HCT116 (cell line): ENCODE measurements around the gene THSD7A. TPM values are rescaled to one million over a fixed set of nuclear protein-coding genes. Genes with fewer than 3 reads are reported as not detected.

Experiments used
- ATAC-seq: fragments of 200-7000 bp; cut with Tn5 transposase; 2 replicates; pipeline ENCODE4 v1.9.1; 2020; ENCODE audit warnings: mild to moderate bottlenecking, moderate library complexity
- BruUV-seq: library from RNA; stranded (reverse); fragments of 400-500 nt; replicated peaks from 2 replicates; lab custom pipeline; 2021; lab: Mats Ljungman, UMichigan
- CTCF ChIA-PET: fragments of 300-600 bp; sonication (Branson Sonifier 250); formaldehyde crosslinking; loops from one replicate; lab custom pipeline; 2021; ENCODE audit warnings: antibody characterized with exemption; lab: Charles Lee
- POLR2A ChIA-PET: fragments of 300-600, 350-600 bp; sonication (Branson Sonifier 250); formaldehyde crosslinking; loops from one replicate; lab custom pipeline; 2021; ENCODE audit warnings: antibody characterized with exemption; lab: Charles Lee
- RAD21 ChIA-PET, 2 experiments: fragments of 300-600 bp; sonication (Branson Sonifier 250); formaldehyde crosslinking; loops; one replicate each; lab custom pipeline; 2023; ENCODE audit warnings: low total read pairs in 2 of 2; ENCODE audit not compliant: uncharacterized antibody in 2 of 2, unreplicated experiment in 2 of 2, low non-redundant PET in 1 of 2; lab: Charles Lee
- DNase-seq: peaks from one replicate; pipeline ENCODE4 v3.0.0-alpha.2; 2010; ENCODE audit warnings: low read depth, low spot score
- H2AFZ ChIP-seq: fragments of 200-600 bp; shearing (Covaris generic), sonication (generic); 2 replicates; pipeline ENCODE4 v1.6.1; 2017; ENCODE audit warnings: low read depth, mixed run types, mixed read lengths, antibody characterized with exemption, low read length; ENCODE audit not compliant: poor library complexity, severe bottlenecking
- H3K27ac ChIP-seq: 2 replicates; pipeline ENCODE4 v1.5.1; 2012; ENCODE audit warnings: low read depth, low read length
- H3K27me3 ChIP-seq: fragments of 200-600 bp; sonication (generic); 2 replicates; pipeline ENCODE4 v1.6.1; 2016; ENCODE audit warnings: mixed run types, low read length, mixed read lengths; ENCODE audit not compliant: insufficient read depth
- H3K36me3 ChIP-seq, 2 experiments: fragments of 200-500 bp in 1 of 2; fragments of 200-600 bp in 1 of 2; sonication (Bioruptor generic) in 1 of 2; sonication (generic) in 1 of 2; 2 replicates each; pipeline versions ENCODE4 v1.5.1 to v1.6.1; 2014 to 2016; ENCODE audit warnings: low read length in 2 of 2, inconsistent platforms in 1 of 2, mixed read lengths in 1 of 2, mixed run types in 1 of 2; ENCODE audit not compliant: insufficient read depth in 2 of 2, control insufficient read depth in 1 of 2
- H3K4me1 ChIP-seq, 2 experiments: fragments of 200-600 bp in 1 of 2; sonication (generic) in 1 of 2; 2 replicates each; pipeline versions ENCODE4 v1.5.1 to v1.6.1; 2012 to 2017; ENCODE audit warnings: low read length in 2 of 2, inconsistent platforms in 1 of 2, mild to moderate bottlenecking in 1 of 2, mixed read lengths in 1 of 2, mixed run types in 1 of 2, moderate library complexity in 1 of 2; ENCODE audit not compliant: insufficient read depth in 2 of 2, control insufficient read depth in 1 of 2
- H3K4me2 ChIP-seq: fragments of 200-600 bp; sonication (generic); 2 replicates; pipeline ENCODE4 v1.6.1; 2017; ENCODE audit warnings: mixed run types, low read length, mixed read lengths
- H3K4me3 ChIP-seq, 2 experiments: fragments of 200-600 bp in 1 of 2; sonication (generic) in 1 of 2; replicated peaks in 1 of 2; 2 replicates each; pipeline ENCODE4 v1.5.1; 2011 to 2016; ENCODE audit warnings: low read length in 2 of 2, control low read depth in 1 of 2, low read depth in 1 of 2, mild to moderate bottlenecking in 1 of 2, mixed read lengths in 1 of 2, mixed run types in 1 of 2
- H3K79me2 ChIP-seq: fragments of 200-600 bp; sonication (generic); 2 replicates; pipeline ENCODE4 v1.6.1; 2017; ENCODE audit warnings: mild to moderate bottlenecking, mixed run types, low read length, moderate library complexity, mixed read lengths; ENCODE audit not compliant: insufficient read depth
- H3K9ac ChIP-seq: fragments of 200-600 bp; sonication (generic); 2 replicates; pipeline ENCODE4 v1.6.1; 2016; ENCODE audit warnings: low read length, mixed read lengths
- H3K9me2 ChIP-seq: fragments of 200-600 bp; sonication (generic), shearing (Covaris generic); 2 replicates; pipeline ENCODE4 v1.6.1; 2017; ENCODE audit warnings: mixed run types, mild to moderate bottlenecking, moderate library complexity; ENCODE audit not compliant: insufficient read depth
- H3K9me3 ChIP-seq, 2 experiments: fragments of 200-500 bp in 1 of 2; fragments of 200-600 bp in 1 of 2; sonication (Bioruptor generic) in 1 of 2; sonication (generic) in 1 of 2; 2 replicates each; pipeline ENCODE4 v1.6.1; 2014 to 2017; ENCODE audit warnings: low read length in 2 of 2, mixed read lengths in 2 of 2, inconsistent platforms in 1 of 2, low read depth in 1 of 2, mild to moderate bottlenecking in 1 of 2, mixed run types in 1 of 2, moderate library complexity in 1 of 2; ENCODE audit not compliant: control insufficient read depth in 1 of 2, insufficient read depth in 1 of 2
- H4K20me1 ChIP-seq: fragments of 200-600 bp; sonication (generic), shearing (Covaris generic); 2 replicates; pipeline ENCODE4 v1.6.1; 2017; ENCODE audit warnings: mixed run types, mild to moderate bottlenecking, moderate library complexity; ENCODE audit not compliant: insufficient read depth
- CBX3 ChIP-seq: IDR thresholded peaks from 2 replicates; pipeline ENCODE4 v1.6.1; 2012; ENCODE audit warnings: low read depth
- CEBPB ChIP-seq: IDR thresholded peaks from 2 replicates; pipeline ENCODE4 v1.6.1; 2012; ENCODE audit warnings: low read depth
- EGR1 ChIP-seq: IDR thresholded peaks from 2 replicates; pipeline ENCODE4 v1.6.1; 2012; ENCODE audit warnings: low read depth
- ELF1 ChIP-seq: IDR thresholded peaks from 2 replicates; pipeline ENCODE4 v1.6.1; 2012; ENCODE audit warnings: low read depth, borderline replicate concordance
- EZH2 ChIP-seq: fragments of 200-600 bp; sonication (generic); IDR thresholded peaks from 2 replicates; pipeline ENCODE4 v1.6.1; 2017; ENCODE audit warnings: antibody characterized with exemption, mixed run types
- EZH2phosphoT487 ChIP-seq: fragments of 200-600 bp; IDR thresholded peaks from 2 replicates; pipeline ENCODE4 v1.6.1; 2018; ENCODE audit warnings: antibody characterized with exemption, borderline replicate concordance
- FOSL1 ChIP-seq: IDR thresholded peaks from 2 replicates; pipeline ENCODE4 v1.6.1; 2012; ENCODE audit warnings: low read depth
- POLR2A ChIP-seq: IDR thresholded peaks from 2 replicates; pipeline ENCODE4 v1.7.0; 2011; ENCODE audit warnings: borderline replicate concordance; ENCODE audit not compliant: insufficient read depth, insufficient read length; ENCODE audit errors: extremely low read depth
- POLR2AphosphoS5 ChIP-seq: IDR thresholded peaks from 2 replicates; pipeline ENCODE4 v1.6.1; 2011; ENCODE audit warnings: mild to moderate bottlenecking, low read depth, low read length, moderate library complexity
- SIN3A ChIP-seq: IDR thresholded peaks from 2 replicates; pipeline ENCODE4 v1.6.1; 2012; ENCODE audit warnings: low read depth
- SP1 ChIP-seq: IDR thresholded peaks from 2 replicates; pipeline ENCODE4 v1.6.1; 2012; ENCODE audit warnings: low read depth
- SRF ChIP-seq: IDR thresholded peaks from 2 replicates; pipeline ENCODE4 v1.6.1; 2012; ENCODE audit warnings: low read depth
- TCF7L2 ChIP-seq: IDR thresholded peaks from 2 replicates; pipeline ENCODE4 v1.7.0; 2011; ENCODE audit warnings: borderline replicate concordance, inconsistent platforms; ENCODE audit not compliant: insufficient read depth, insufficient read length; ENCODE audit errors: extremely low read depth
- YY1 ChIP-seq: IDR thresholded peaks from 2 replicates; pipeline ENCODE4 v1.6.1; 2011; ENCODE audit warnings: low read length, low read depth, moderate library complexity, mild to moderate bottlenecking; ENCODE audit not compliant: insufficient replicate concordance; ENCODE audit errors: extremely low read depth
- ZFX ChIP-seq: fragments of 450-650 bp; IDR thresholded peaks from 2 replicates; pipeline ENCODE4 v1.6.1; 2017
- ZNF274 ChIP-seq: fragments of 200-500 bp; sonication (Bioruptor generic); IDR thresholded peaks from 2 replicates; pipeline ENCODE4 v1.6.1; 2014; ENCODE audit warnings: mild to moderate bottlenecking, low read depth, low read length, inconsistent platforms
- intact Hi-C: fragments of 100-400 bp; cut with micrococcal nuclease; formaldehyde crosslinking; loops from 2 replicates; pipeline ENCODE4 v1.10.0; 2022
- total RNA-seq: library from RNA; stranded (reverse); gene quantifications from one replicate; pipeline ENCODE4 v1.2.1, GENCODE V29; 2021; ENCODE audit not compliant: unreplicated experiment
- TF ChIP-seq, protein P1 (sequence below): IDR thresholded peaks from 2 replicates; pipeline ENCODE4 v1.6.1; 2011; ENCODE audit warnings: mild to moderate bottlenecking, low read length, moderate library complexity; ENCODE audit not compliant: insufficient replicate concordance; ENCODE audit errors: extremely low read depth
- TF ChIP-seq, protein P2 (sequence below): IDR thresholded peaks from 2 replicates; pipeline ENCODE4 v1.6.1; 2012
- TF ChIP-seq, protein P3 (sequence below), 3 experiments: fragments of 200-600 bp in 1 of 3; sonication (generic) in 1 of 3; IDR thresholded peaks in 2 of 3; conservative IDR thresholded peaks in 1 of 3; 2 replicates each; pipeline ENCODE4 v1.5.1; 2012 to 2017; ENCODE audit warnings: low read depth in 2 of 3, low read length in 2 of 3, antibody characterized with exemption in 1 of 3, borderline replicate concordance in 1 of 3, control low read depth in 1 of 3, mild to moderate bottlenecking in 1 of 3, mixed read lengths in 1 of 3, mixed run types in 1 of 3, moderate library complexity in 1 of 3; ENCODE audit not compliant: insufficient read depth in 1 of 3
- TF ChIP-seq, protein P4 (sequence below): IDR thresholded peaks from 2 replicates; pipeline ENCODE4 v1.6.1; 2012

The THSD7A gene
- total RNA-seq, 1 experiment from 2014 or later = 0.05 TPM

DNA sequence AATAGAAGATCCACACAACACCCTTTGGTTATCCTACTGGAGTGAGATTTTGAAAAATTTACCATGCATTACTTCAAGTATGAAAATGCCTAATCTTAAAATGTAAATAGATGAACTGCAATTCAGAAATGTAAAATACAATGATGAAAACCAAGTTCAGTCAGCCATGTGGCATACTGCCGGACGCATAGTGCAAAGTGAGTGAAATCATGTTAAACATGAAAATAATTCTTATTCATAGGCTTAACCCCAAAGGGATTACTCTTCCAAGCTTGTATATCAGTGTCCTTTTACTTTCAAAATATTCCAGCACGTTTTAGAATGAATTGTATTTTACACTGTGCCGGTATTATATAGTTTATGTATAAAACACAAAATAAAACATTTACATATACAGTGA is 99.8 kb downstream of the THSD7A start:
- Histone ChIP-seq H3K9me2 (no peaks in the 10 kb centered on the region), H3K9ac (no peak overlapping the region), H3K27ac (no peak overlapping the region), H2AFZ (no peak overlapping the region), H4K20me1 (no peaks in the 10 kb centered on the region), H3K4me1 (no peaks in the 10 kb centered on the region), H3K36me3 (no peaks in the 10 kb centered on the region), H3K9me3 (no peaks in the 10 kb centered on the region), H3K27me3 (no peaks in the 10 kb centered on the region), H3K79me2 (no peaks in the 10 kb centered on the region), H3K4me3 (no peak overlapping the region), H3K4me2 (no peak overlapping the region)
- ChIA-PET RAD21 (no interaction called here), CTCF (no interaction called here), POLR2A (no interaction called here)
- no peak for TF ChIP-seq EZH2
- TF ChIP-seq POLR2A = no peak
- no peak for TF ChIP-seq EZH2phosphoT487
- TF ChIP-seq, protein P1, sequence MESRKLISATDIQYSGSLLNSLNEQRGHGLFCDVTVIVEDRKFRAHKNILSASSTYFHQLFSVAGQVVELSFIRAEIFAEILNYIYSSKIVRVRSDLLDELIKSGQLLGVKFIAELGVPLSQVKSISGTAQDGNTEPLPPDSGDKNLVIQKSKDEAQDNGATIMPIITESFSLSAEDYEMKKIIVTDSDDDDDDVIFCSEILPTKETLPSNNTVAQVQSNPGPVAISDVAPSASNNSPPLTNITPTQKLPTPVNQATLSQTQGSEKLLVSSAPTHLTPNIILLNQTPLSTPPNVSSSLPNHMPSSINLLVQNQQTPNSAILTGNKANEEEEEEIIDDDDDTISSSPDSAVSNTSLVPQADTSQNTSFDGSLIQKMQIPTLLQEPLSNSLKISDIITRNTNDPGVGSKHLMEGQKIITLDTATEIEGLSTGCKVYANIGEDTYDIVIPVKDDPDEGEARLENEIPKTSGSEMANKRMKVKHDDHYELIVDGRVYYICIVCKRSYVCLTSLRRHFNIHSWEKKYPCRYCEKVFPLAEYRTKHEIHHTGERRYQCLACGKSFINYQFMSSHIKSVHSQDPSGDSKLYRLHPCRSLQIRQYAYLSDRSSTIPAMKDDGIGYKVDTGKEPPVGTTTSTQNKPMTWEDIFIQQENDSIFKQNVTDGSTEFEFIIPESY = no peak
- no peak for TF ChIP-seq SIN3A
- TF ChIP-seq, protein P2, sequence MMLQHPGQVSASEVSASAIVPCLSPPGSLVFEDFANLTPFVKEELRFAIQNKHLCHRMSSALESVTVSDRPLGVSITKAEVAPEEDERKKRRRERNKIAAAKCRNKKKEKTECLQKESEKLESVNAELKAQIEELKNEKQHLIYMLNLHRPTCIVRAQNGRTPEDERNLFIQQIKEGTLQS = no peak
- TF ChIP-seq, protein P3, sequence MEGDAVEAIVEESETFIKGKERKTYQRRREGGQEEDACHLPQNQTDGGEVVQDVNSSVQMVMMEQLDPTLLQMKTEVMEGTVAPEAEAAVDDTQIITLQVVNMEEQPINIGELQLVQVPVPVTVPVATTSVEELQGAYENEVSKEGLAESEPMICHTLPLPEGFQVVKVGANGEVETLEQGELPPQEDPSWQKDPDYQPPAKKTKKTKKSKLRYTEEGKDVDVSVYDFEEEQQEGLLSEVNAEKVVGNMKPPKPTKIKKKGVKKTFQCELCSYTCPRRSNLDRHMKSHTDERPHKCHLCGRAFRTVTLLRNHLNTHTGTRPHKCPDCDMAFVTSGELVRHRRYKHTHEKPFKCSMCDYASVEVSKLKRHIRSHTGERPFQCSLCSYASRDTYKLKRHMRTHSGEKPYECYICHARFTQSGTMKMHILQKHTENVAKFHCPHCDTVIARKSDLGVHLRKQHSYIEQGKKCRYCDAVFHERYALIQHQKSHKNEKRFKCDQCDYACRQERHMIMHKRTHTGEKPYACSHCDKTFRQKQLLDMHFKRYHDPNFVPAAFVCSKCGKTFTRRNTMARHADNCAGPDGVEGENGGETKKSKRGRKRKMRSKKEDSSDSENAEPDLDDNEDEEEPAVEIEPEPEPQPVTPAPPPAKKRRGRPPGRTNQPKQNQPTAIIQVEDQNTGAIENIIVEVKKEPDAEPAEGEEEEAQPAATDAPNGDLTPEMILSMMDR (IDR thresholded peaks at IDR 0.05 in 2 of 3, conservative IDR thresholded peaks at IDR 0.05 in 1 of 3; ENCODE audit: borderline replicate concordance in 1 of 3, insufficient read depth in 1 of 3, low read depth in 2 of 3, low read length in 2 of 3) = no peak
- TF ChIP-seq POLR2AphosphoS5 = no peak
- TF ChIP-seq SRF = no peak
- TF ChIP-seq SP1 = no peak
- no peak for TF ChIP-seq YY1
- no peak for TF ChIP-seq ZFX
- no peak for TF ChIP-seq ELF1
- no peak for TF ChIP-seq ZNF274
- TF ChIP-seq, protein P4, sequence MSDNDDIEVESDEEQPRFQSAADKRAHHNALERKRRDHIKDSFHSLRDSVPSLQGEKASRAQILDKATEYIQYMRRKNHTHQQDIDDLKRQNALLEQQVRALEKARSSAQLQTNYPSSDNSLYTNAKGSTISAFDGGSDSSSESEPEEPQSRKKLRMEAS = no peak
- TF ChIP-seq CBX3 = no peak
- no peak for TF ChIP-seq CEBPB
- TF ChIP-seq TCF7L2 = no peak
- no peak for TF ChIP-seq FOSL1
- no peak for TF ChIP-seq EGR1
- DNase-seq (no peak), ATAC-seq (no peak)
- intact Hi-C loops = no loop called here
- no TSS peak for BruUV-seq
